Sigmoid colon (tissue), 7 donors: ENCODE data around the gene VCX. TPM values are rescaled to one million over a fixed set of nuclear protein-coding genes. Genes with fewer than 3 reads are reported as not detected.

ENCODE experiments used
- DNase-seq: peaks from one replicate; pipeline ENCODE4 v3.0.0-alpha.2; 2019
- H3K27ac ChIP-seq, 4 donors: fragments of 200-600 bp; sonication (generic); one replicate each; pipeline ENCODE4 v1.5.1; 2016 to 2019; ENCODE audit warnings: mild to moderate bottlenecking in 1 of 4
- H3K27me3 ChIP-seq, 3 donors: fragments of 200-600 bp; sonication (generic); one replicate each; pipeline ENCODE4 v1.5.1; 2019; ENCODE audit warnings: mild to moderate bottlenecking in 1 of 3
- H3K36me3 ChIP-seq, 4 donors: fragments of 200-600 bp; sonication (generic); one replicate each; pipeline ENCODE4 v1.5.1; 2016 to 2019
- H3K4me1 ChIP-seq, 4 donors: fragments of 200-600 bp; sonication (generic); one replicate each; pipeline ENCODE4 v1.5.1; 2017 to 2019
- H3K4me3 ChIP-seq, 4 donors: fragments of 200-600 bp; sonication (generic); one replicate each; pipeline ENCODE4 v1.5.1; 2017 to 2019; ENCODE audit warnings: mild to moderate bottlenecking in 2 of 4, moderate library complexity in 1 of 4
- H3K9me3 ChIP-seq, 4 donors: fragments of 200-600 bp in 3 of 4; sonication (generic) in 3 of 4; one replicate each; pipeline versions ENCODE4 v1.5.1 to v1.6.1; 2013 to 2019
- CTCF ChIP-seq, 4 experiments: fragments of 450-650 bp in 3 of 4; fragments of 200-600 bp in 1 of 4; IDR thresholded peaks; one replicate each; pipeline ENCODE4 v1.5.1; 2016 to 2019; ENCODE audit warnings: antibody characterized with exemption in 4 of 4, mild to moderate bottlenecking in 3 of 4, moderate library complexity in 2 of 4
- EP300 ChIP-seq, 4 donors: sonication (generic); formaldehyde crosslinking; IDR thresholded peaks; one replicate each; pipeline ENCODE4 v1.6.1; 2017; ENCODE audit warnings: antibody characterized with exemption in 4 of 4
- POLR2A ChIP-seq, 2 donors: fragments of 450-650 bp; IDR thresholded peaks; one replicate each; pipeline ENCODE4 v1.6.1; 2016; ENCODE audit warnings: antibody characterized with exemption in 2 of 2, mild to moderate bottlenecking in 2 of 2, moderate library complexity in 2 of 2
- POLR2AphosphoS5 ChIP-seq, 4 donors: sonication (generic); formaldehyde crosslinking; IDR thresholded peaks; one replicate each; pipeline ENCODE4 v1.6.1; 2017; ENCODE audit warnings: antibody characterized with exemption in 4 of 4
- WGBS, 2 donors: extraction: QIAGEN DNeasy Blood & Tissue Kit; methylation state at CpG; one replicate each; pipeline ENCODE4 v1.1.7; 2013; 5-methylcytosine and 5-hydroxymethylcytosine counted together
- intact Hi-C: fragments of 100-400 bp; cut with DNase I; formaldehyde crosslinking; loops from one replicate; pipeline ENCODE4 v1.15.1; 2023
- polyA plus RNA-seq, 3 donors: library from polyadenylated mRNA; stranded (reverse); fragments of 200-250 nt; gene quantifications; one replicate each; pipeline ENCODE4 v1.2.3, GENCODE V29; 2013
- total RNA-seq, 4 donors: library from RNA; depleted of rRNA; stranded (reverse); fragments of >200 nt; gene quantifications; one replicate each; pipeline ENCODE4 v1.1.0, GENCODE V29; 2016
- donor health status: healthy with polysubstance abuse.
- donor health status: Bipolar disorder and iron deficiency.
- donor health status: healthy.

The VCX gene
- total and polyA plus RNA-seq, 7 donors = not detected

- Histone ChIP-seq H3K36me3 (no peaks in the 10 kb centered on the region), H3K4me1 (no peaks in the 10 kb centered on the region), H3K9me3 (no peaks in the 10 kb centered on the region), H3K27ac (no peak overlapping the region), H3K27me3 (no peaks in the 10 kb centered on the region), H3K4me3 (no peak overlapping the region)
- no peak for TF ChIP-seq CTCF (IDR thresholded peaks at IDR 0.05)
- no peak for TF ChIP-seq EP300 (IDR thresholded peaks at IDR 0.05)
- no peak for TF ChIP-seq POLR2AphosphoS5 (IDR thresholded peaks at IDR 0.05)
- 79 to 81% methylated on average over 3 of the region's 3 CpGs for WGBS, 2 donors
- intact Hi-C loops = no loop called here
- no peak for DNase-seq
Measured at GRCh38 chrX:7841084-7841805, 1.7 kb upstream of the VCX start.

GRCh38 chrX:7852166-7852565, 9.2 kb downstream of the VCX start:
- intact Hi-C loops = no loop called here
- no peak overlapping the region for H3K4me3 ChIP-seq

GRCh38 chrX:7872042-7872441, 29.1 kb downstream of the VCX start:
- no peaks in the 10 kb centered on the region for H3K36me3 ChIP-seq
- H3K4me3 ChIP-seq = no peak overlapping the region
- intact Hi-C loops = no loop called here
- WGBS, 2 donors = 68 to 81% methylated on average over 4 of the region's 4 CpGs
- H3K4me1 ChIP-seq = no peaks in the 10 kb centered on the region
- DNase-seq = no peak
- no peak overlapping the region for H3K27ac ChIP-seq
- no peaks in the 10 kb centered on the region for H3K9me3 ChIP-seq
- TF ChIP-seq POLR2AphosphoS5 (IDR thresholded peaks at IDR 0.05) (no peak), POLR2A (IDR thresholded peaks at IDR 0.05) (no peak), EP300 (IDR thresholded peaks at IDR 0.05) (no peak), CTCF (IDR thresholded peaks at IDR 0.05) (no peak)
- no peaks in the 10 kb centered on the region for H3K27me3 ChIP-seq

More at GRCh38 chrX:7852166-7852565, 9.2 kb downstream of the VCX start:
- TF ChIP-seq POLR2AphosphoS5 (IDR thresholded peaks at IDR 0.05) (no peak), CTCF (IDR thresholded peaks at IDR 0.05) (no peak), EP300 (IDR thresholded peaks at IDR 0.05) (no peak), POLR2A (IDR thresholded peaks at IDR 0.05) (no peak)
- H3K27me3 ChIP-seq = no peaks in the 10 kb centered on the region
- H3K9me3 ChIP-seq = no peaks in the 10 kb centered on the region
- no peak overlapping the region for H3K27ac ChIP-seq
- no peaks in the 10 kb centered on the region for H3K36me3 ChIP-seq
- no peak for DNase-seq
- 18 to 22% methylated on average over 1 of the region's 1 CpG for WGBS, 2 donors
- H3K4me1 ChIP-seq = no peaks in the 10 kb centered on the region

GRCh38 chrX:7876957-7877356, 34.0 kb downstream of the VCX start:
- H3K27ac ChIP-seq = no peak overlapping the region
- no peak for DNase-seq
- H3K9me3 ChIP-seq = no peaks in the 10 kb centered on the region
- no peaks in the 10 kb centered on the region for H3K36me3 ChIP-seq
- no peak overlapping the region for H3K4me3 ChIP-seq
- intact Hi-C loops = no loop called here
- 82% methylated on average over 2 of the region's 2 CpGs for WGBS, 2 donors
- no peaks in the 10 kb centered on the region for H3K27me3 ChIP-seq
- no peaks in the 10 kb centered on the region for H3K4me1 ChIP-seq
- no peak for TF ChIP-seq POLR2AphosphoS5 (IDR thresholded peaks at IDR 0.05)
- no peak for TF ChIP-seq CTCF (IDR thresholded peaks at IDR 0.05)
- TF ChIP-seq POLR2A (IDR thresholded peaks at IDR 0.05) = no peak
- TF ChIP-seq EP300 (IDR thresholded peaks at IDR 0.05) = no peak

GRCh38 chrX:7889135-7889534, 46.2 kb downstream of the VCX start:
- intact Hi-C loops = no loop called here
- Histone ChIP-seq H3K9me3 (no peaks in the 10 kb centered on the region), H3K4me3 (no peak overlapping the region), H3K36me3 (no peaks in the 10 kb centered on the region), H3K4me1 (no peaks in the 10 kb centered on the region), H3K27ac (no peak overlapping the region), H3K27me3 (no peaks in the 10 kb centered on the region)
- no peak for DNase-seq
- TF ChIP-seq POLR2A (IDR thresholded peaks at IDR 0.05) = no peak
- TF ChIP-seq POLR2AphosphoS5 (IDR thresholded peaks at IDR 0.05) = no peak
- no peak for TF ChIP-seq CTCF (IDR thresholded peaks at IDR 0.05)
- no peak for TF ChIP-seq EP300 (IDR thresholded peaks at IDR 0.05)
- WGBS, 2 donors = 18 to 45% methylated on average over 2 of the region's 2 CpGs
